RWPE2 (cell line): ENCODE data around the gene PRRT4.

ENCODE experiments used
- ATAC-seq: fragments of 200-7000 bp; cut with Tn5 transposase; 3 replicates; pipeline ENCODE4 v1.9.1; 2021; ENCODE audit warnings: low read depth
- DNase-seq: peaks from one replicate; pipeline ENCODE4 v3.0.0-alpha.2; 2020; ENCODE audit warnings: low spot score
- H3K27ac ChIP-seq: fragments of 450-650 bp; 2 replicates; pipeline ENCODE4 v1.5.1; 2017; ENCODE audit warnings: mild to moderate bottlenecking; ENCODE audit not compliant: poor library complexity, severe bottlenecking
- H3K27me3 ChIP-seq: fragments of 250-450 bp; sonication (Bioruptor Pico); 2 replicates; pipeline ENCODE4 v1.5.1; 2021; ENCODE audit warnings: mild to moderate bottlenecking, moderate library complexity; ENCODE audit not compliant: insufficient read depth, poor library complexity, severe bottlenecking
- H3K36me3 ChIP-seq: fragments of 250-450 bp; sonication (Bioruptor Pico); 2 replicates; pipeline ENCODE4 v1.5.1; 2020; ENCODE audit warnings: low read depth, mild to moderate bottlenecking, moderate library complexity
- H3K4me1 ChIP-seq: fragments of 250-450 bp; sonication (Bioruptor Pico); 2 replicates; pipeline ENCODE4 v1.5.1; 2021; ENCODE audit warnings: mild to moderate bottlenecking, moderate library complexity; ENCODE audit not compliant: insufficient read depth, poor library complexity, severe bottlenecking
- H3K4me3 ChIP-seq: fragments of 250-450 bp; sonication (Bioruptor Pico); 2 replicates; pipeline ENCODE4 v1.5.1; 2021; ENCODE audit warnings: mild to moderate bottlenecking, moderate library complexity; ENCODE audit not compliant: severe bottlenecking
- H3K9me3 ChIP-seq: fragments of 250-450 bp; sonication (Bioruptor Pico); 2 replicates; pipeline ENCODE4 v1.5.1; 2021; ENCODE audit warnings: mild to moderate bottlenecking, moderate library complexity; ENCODE audit not compliant: severe bottlenecking
- CTCF ChIP-seq: fragments of 450-650 bp; IDR thresholded peaks from one replicate; pipeline ENCODE4 v1.5.1; 2017; ENCODE audit warnings: mild to moderate bottlenecking, moderate library complexity; ENCODE audit not compliant: poor library complexity, severe bottlenecking

Gene PRRT4

GRCh38 chr7:128353610-128354009 is 7.9 kb downstream of the PRRT4 start:
- no peak for TF ChIP-seq CTCF

GRCh38 chr7:128353189-128353588 is 8.3 kb downstream of the PRRT4 start:
- Histone ChIP-seq H3K27ac (no peak overlapping the region), H3K4me1 (no peaks in the 10 kb centered on the region), H3K27me3 (peaks cover 22% of the 10 kb centered on the region), H3K9me3 (no peaks in the 10 kb centered on the region), H3K36me3 (no peaks in the 10 kb centered on the region), H3K4me3 (no peak overlapping the region)
- no peak for TF ChIP-seq CTCF
- ATAC-seq: no peak
- no peak for DNase-seq

More at GRCh38 chr7:128353610-128354009, 7.9 kb downstream of the PRRT4 start:
- H3K36me3 ChIP-seq: no peaks in the 10 kb centered on the region
- DNase-seq: no peak
- H3K9me3 ChIP-seq: no peaks in the 10 kb centered on the region
- H3K4me3 ChIP-seq: no peak overlapping the region
- no peak for ATAC-seq
- H3K27ac ChIP-seq: no peak overlapping the region
- peaks cover 22% of the 10 kb centered on the region for H3K27me3 ChIP-seq
- H3K4me1 ChIP-seq: no peaks in the 10 kb centered on the region

- no peaks in the 10 kb centered on the region for H3K9me3 ChIP-seq
- TF ChIP-seq CTCF: no peak
- peaks cover 22% of the 10 kb centered on the region for H3K27me3 ChIP-seq
- ATAC-seq: no peak
- no peak overlapping the region for H3K4me3 ChIP-seq
- H3K4me1 ChIP-seq: no peaks in the 10 kb centered on the region
- no peak for DNase-seq
- no peaks in the 10 kb centered on the region for H3K36me3 ChIP-seq
- no peak overlapping the region for H3K27ac ChIP-seq
Observed at GRCh38 chr7:128352636-128353035, 8.9 kb downstream of the PRRT4 start.

- Histone ChIP-seq H3K27ac (no peak overlapping the region), H3K4me3 (peak overlapping the region; percentile 12), H3K27me3 (peaks cover 22% of the 10 kb centered on the region), H3K9me3 (no peaks in the 10 kb centered on the region), H3K4me1 (no peaks in the 10 kb centered on the region), H3K36me3 (no peaks in the 10 kb centered on the region)
- peak; percentile 71 for TF ChIP-seq CTCF
- ATAC-seq (peak; percentile 77), DNase-seq (peak; percentile 65)
Observed at GRCh38 chr7:128352153-128352537, 9.3 kb downstream of the PRRT4 start.

- Histone ChIP-seq H3K4me1 (no peaks in the 10 kb centered on the region), H3K27ac (no peak overlapping the region), H3K27me3 (peaks cover 22% of the 10 kb centered on the region), H3K4me3 (peak overlapping the region; percentile 12), H3K9me3 (no peaks in the 10 kb centered on the region), H3K36me3 (no peaks in the 10 kb centered on the region)
- DNase-seq (no peak), ATAC-seq (no peak)
- no peak for TF ChIP-seq CTCF
Observed at GRCh38 chr7:128351296-128352152, 10.0 kb downstream of the PRRT4 start.
